Effector memory CD4-positive, alpha-beta T cell (primary cell): ENCODE data around the gene RAP1GAP.

ENCODE experiments used
- DNase-seq, 3 donors: peaks; one replicate each; pipeline ENCODE4 v3.0.0-alpha.2; 2020
- H3K27ac ChIP-seq: 2 replicates; pipeline ENCODE4 v1.7.0; 2013; ENCODE audit warnings: mild to moderate bottlenecking, low read length, moderate library complexity; ENCODE audit not compliant: insufficient read depth, poor library complexity, severe bottlenecking
- H3K27me3 ChIP-seq: replicated peaks from 2 replicates; pipeline ENCODE4 v1.7.0; 2013; ENCODE audit warnings: mild to moderate bottlenecking, low read length; ENCODE audit not compliant: insufficient read depth, control insufficient read depth, poor library complexity, severe bottlenecking
- H3K36me3 ChIP-seq: 2 replicates; pipeline ENCODE4 v1.7.0; 2013; ENCODE audit warnings: mild to moderate bottlenecking, low read length, moderate library complexity; ENCODE audit not compliant: control insufficient read depth, insufficient read depth
- H3K4me1 ChIP-seq: 2 replicates; pipeline ENCODE4 v1.7.0; 2013; ENCODE audit warnings: low read length, mild to moderate bottlenecking; ENCODE audit not compliant: control insufficient read depth, insufficient read depth, poor library complexity, severe bottlenecking
- H3K4me3 ChIP-seq: 2 replicates; pipeline ENCODE4 v1.7.0; 2013; ENCODE audit warnings: low read length, low read depth, mild to moderate bottlenecking; ENCODE audit not compliant: insufficient read depth, poor library complexity, severe bottlenecking
- H3K9me3 ChIP-seq: 2 replicates; pipeline ENCODE4 v1.7.0; 2013; ENCODE audit warnings: mild to moderate bottlenecking, low read length, moderate library complexity; ENCODE audit not compliant: control insufficient read depth

The RAP1GAP gene

GRCh38 chr1:21590934-21591333 lies 78.2 kb downstream of the RAP1GAP start:
- Histone ChIP-seq H3K9me3 (no peaks in the 10 kb centered on the region), H3K36me3 (no peaks in the 10 kb centered on the region), H3K4me3 (no peak overlapping the region), H3K27ac (no peak overlapping the region), H3K4me1 (no peaks in the 10 kb centered on the region), H3K27me3 (peaks cover 5% of the 10 kb centered on the region)
- no peak for DNase-seq

GRCh38 chr1:21590126-21590880 lies 78.9 kb downstream of the RAP1GAP start:
- Histone ChIP-seq H3K27ac (no peak overlapping the region), H3K36me3 (no peaks in the 10 kb centered on the region), H3K4me1 (no peaks in the 10 kb centered on the region), H3K9me3 (no peaks in the 10 kb centered on the region), H3K4me3 (no peak overlapping the region), H3K27me3 (peaks cover 5% of the 10 kb centered on the region)
- DNase-seq, result no peak

GRCh38 chr1:21589618-21590017 lies 79.5 kb downstream of the RAP1GAP start:
- Histone ChIP-seq H3K36me3 (no peaks in the 10 kb centered on the region), H3K4me3 (no peak overlapping the region), H3K9me3 (no peaks in the 10 kb centered on the region), H3K27me3 (peaks cover 5% of the 10 kb centered on the region), H3K4me1 (no peaks in the 10 kb centered on the region), H3K27ac (no peak overlapping the region)
- DNase-seq, result no peak

- H3K4me1 ChIP-seq, result no peaks in the 10 kb centered on the region
- H3K4me3 ChIP-seq, result no peak overlapping the region
- peaks cover 5% of the 10 kb centered on the region for H3K27me3 ChIP-seq
- no peak for DNase-seq
- no peaks in the 10 kb centered on the region for H3K36me3 ChIP-seq
- H3K27ac ChIP-seq, result no peak overlapping the region
- H3K9me3 ChIP-seq, result no peaks in the 10 kb centered on the region
These were observed 81.6 kb downstream of the RAP1GAP start for GRCh38 chr1:21587602-21587953.

GRCh38 chr1:21586846-21587601 lies 82.1 kb downstream of the RAP1GAP start:
- Histone ChIP-seq H3K36me3 (no peaks in the 10 kb centered on the region), H3K4me3 (no peak overlapping the region), H3K9me3 (no peaks in the 10 kb centered on the region), H3K4me1 (no peaks in the 10 kb centered on the region), H3K27me3 (peaks cover 5% of the 10 kb centered on the region), H3K27ac (no peak overlapping the region)
- no peak for DNase-seq

- no peaks in the 10 kb centered on the region for H3K9me3 ChIP-seq
- no peak overlapping the region for H3K4me3 ChIP-seq
- DNase-seq, result no peak
- H3K36me3 ChIP-seq, result no peaks in the 10 kb centered on the region
- H3K4me1 ChIP-seq, result no peaks in the 10 kb centered on the region
- H3K27me3 ChIP-seq, result peaks cover 5% of the 10 kb centered on the region
- no peak overlapping the region for H3K27ac ChIP-seq
These were observed 82.9 kb downstream of the RAP1GAP start for GRCh38 chr1:21586222-21586621.

GRCh38 chr1:21585037-21585436 lies 84.1 kb downstream of the RAP1GAP start:
- H3K27ac ChIP-seq, result no peak overlapping the region
- H3K9me3 ChIP-seq, result no peaks in the 10 kb centered on the region
- no peak for DNase-seq
- H3K36me3 ChIP-seq, result no peaks in the 10 kb centered on the region
- peaks cover 5% of the 10 kb centered on the region for H3K27me3 ChIP-seq
- no peaks in the 10 kb centered on the region for H3K4me1 ChIP-seq
- H3K4me3 ChIP-seq, result no peak overlapping the region

- DNase-seq, result no peak
- peaks cover 5% of the 10 kb centered on the region for H3K27me3 ChIP-seq
- no peaks in the 10 kb centered on the region for H3K4me1 ChIP-seq
- H3K27ac ChIP-seq, result no peak overlapping the region
- H3K4me3 ChIP-seq, result no peak overlapping the region
- H3K36me3 ChIP-seq, result no peaks in the 10 kb centered on the region
- no peaks in the 10 kb centered on the region for H3K9me3 ChIP-seq
These were observed 85.1 kb downstream of the RAP1GAP start for GRCh38 chr1:21584096-21584495.

- no peak for DNase-seq
- no peaks in the 10 kb centered on the region for H3K27me3 ChIP-seq
- H3K4me1 ChIP-seq, result no peaks in the 10 kb centered on the region
These were observed 89.4 kb downstream of the RAP1GAP start for GRCh38 chr1:21579791-21580190.

GRCh38 chr1:21577933-21578332 lies 91.2 kb downstream of the RAP1GAP start:
- DNase-seq, result no peak
- no peaks in the 10 kb centered on the region for H3K4me1 ChIP-seq
- no peaks in the 10 kb centered on the region for H3K27me3 ChIP-seq
- H3K4me3 ChIP-seq, result no peak overlapping the region
- no peaks in the 10 kb centered on the region for H3K9me3 ChIP-seq
- no peaks in the 10 kb centered on the region for H3K36me3 ChIP-seq
- H3K27ac ChIP-seq, result no peak overlapping the region

More at GRCh38 chr1:21579791-21580190, 89.4 kb downstream of the RAP1GAP start:
- Histone ChIP-seq H3K4me3 (no peak overlapping the region), H3K36me3 (no peaks in the 10 kb centered on the region), H3K27ac (no peak overlapping the region), H3K9me3 (no peaks in the 10 kb centered on the region)
